Heart left ventricle (tissue), 13 donors: Measurements from ENCODE around the gene NAT8L.

Experiments
- POLR2A ChIP-seq, 2 donors: fragments of 450-650 bp; IDR thresholded peaks; one replicate each; pipeline ENCODE4 v1.6.1; 2017; ENCODE audit warnings: antibody characterized with exemption in 2 of 2, mild to moderate bottlenecking in 2 of 2, moderate library complexity in 2 of 2
- TF ChIP-seq, protein P1 (sequence below), 12 donors: fragments of 200-600 bp; sonication (generic) in 4 of 12; IDR thresholded peaks; one replicate each; pipeline versions ENCODE4 v1.5.0 to v1.8.0; 2018 to 2022; ENCODE audit warnings: antibody characterized with exemption in 12 of 12, mild to moderate bottlenecking in 5 of 12
- donor health status: ischemic (EF 13 %, LVEDD 7.1; RV severe dilation, severe dysfunction).
- donor health status: DM: no; HTN: yes; CAD: no.
- donor health status: DM: no; HTN: no; CAD: no.
- donor health status: ischemic (EF 25% LVEDD 6.9; RV normal size, moderate dysfunction).
- donor health status: ischemic (EF 25% LVEDD 5.7; RV mildly dilated, moderate dysfunction).
- donor health status: ischemic (EF 35%, LVEDD 5.7; RV mildly dilated, moderate dysfunction).
- donor health status: nonischemic (EF 11% LVEDD 7.7; RV severe dilation, severe dysfunction).
- donor health status: DM: yes; HTN: yes; CAD: no.
- donor health status: PGD.
- donor health status: ischemic (EF 29% LVEDD 5.4; RV normal size, mild dysfunction).
- donor health status: nonischemic (EF 23%, LVEDD 6.1; RV moderate dilation, normal function).

DNA sequence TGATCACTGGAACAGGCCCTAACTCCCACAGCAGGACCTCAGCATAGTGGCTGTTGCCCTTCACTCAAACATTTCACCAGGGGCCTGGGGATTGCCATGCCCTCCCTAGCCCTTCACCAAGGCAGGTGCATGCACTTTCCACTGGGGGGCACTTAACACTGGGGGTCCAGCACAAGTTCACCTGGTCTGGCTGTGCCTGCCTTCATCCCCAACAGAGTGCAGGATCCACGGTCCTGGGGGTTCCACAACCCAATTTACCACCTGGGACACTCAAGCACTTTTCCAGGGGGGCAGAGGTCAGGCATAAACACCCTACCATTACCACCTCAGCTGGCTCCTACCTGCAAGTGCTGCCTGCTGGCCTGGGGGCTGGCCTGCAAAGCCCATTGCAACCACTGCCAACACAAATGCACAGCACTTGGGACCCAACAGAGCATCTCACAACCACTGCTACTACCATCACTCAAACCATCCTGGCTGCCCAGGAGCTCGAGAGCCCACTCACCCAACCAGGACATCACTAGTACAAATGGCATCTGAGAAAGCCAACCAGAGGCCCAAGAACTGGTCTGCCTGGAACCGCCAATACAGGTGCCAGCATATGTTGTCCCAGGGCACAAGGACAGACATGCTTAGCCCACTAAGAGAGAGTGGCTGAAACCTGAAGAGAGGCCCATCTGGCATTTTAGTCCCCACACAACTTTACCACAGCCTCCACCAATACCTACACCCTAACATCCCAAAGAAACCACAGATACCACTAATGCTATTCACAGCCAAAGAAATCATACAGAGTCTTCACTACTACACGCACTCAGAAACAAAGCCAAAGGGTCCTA lies 43.1 kb downstream of the NAT8L start:
- TF ChIP-seq POLR2A (IDR thresholded peaks at IDR 0.05), result no peak
- TF ChIP-seq, protein P1, sequence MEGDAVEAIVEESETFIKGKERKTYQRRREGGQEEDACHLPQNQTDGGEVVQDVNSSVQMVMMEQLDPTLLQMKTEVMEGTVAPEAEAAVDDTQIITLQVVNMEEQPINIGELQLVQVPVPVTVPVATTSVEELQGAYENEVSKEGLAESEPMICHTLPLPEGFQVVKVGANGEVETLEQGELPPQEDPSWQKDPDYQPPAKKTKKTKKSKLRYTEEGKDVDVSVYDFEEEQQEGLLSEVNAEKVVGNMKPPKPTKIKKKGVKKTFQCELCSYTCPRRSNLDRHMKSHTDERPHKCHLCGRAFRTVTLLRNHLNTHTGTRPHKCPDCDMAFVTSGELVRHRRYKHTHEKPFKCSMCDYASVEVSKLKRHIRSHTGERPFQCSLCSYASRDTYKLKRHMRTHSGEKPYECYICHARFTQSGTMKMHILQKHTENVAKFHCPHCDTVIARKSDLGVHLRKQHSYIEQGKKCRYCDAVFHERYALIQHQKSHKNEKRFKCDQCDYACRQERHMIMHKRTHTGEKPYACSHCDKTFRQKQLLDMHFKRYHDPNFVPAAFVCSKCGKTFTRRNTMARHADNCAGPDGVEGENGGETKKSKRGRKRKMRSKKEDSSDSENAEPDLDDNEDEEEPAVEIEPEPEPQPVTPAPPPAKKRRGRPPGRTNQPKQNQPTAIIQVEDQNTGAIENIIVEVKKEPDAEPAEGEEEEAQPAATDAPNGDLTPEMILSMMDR (IDR thresholded peaks at IDR 0.05), result no peak
